GM06990 (cell line): ENCODE data around the gene MCOLN1.

ENCODE experiments used
- DNase-seq: peaks from one replicate; pipeline ENCODE4 v3.0.0-alpha.2; 2011; ENCODE audit not compliant: insufficient read length; ENCODE audit errors: extremely low read depth
- H3K27me3 ChIP-seq: replicated peaks from 2 replicates; pipeline ENCODE4 v1.6.0; 2011; ENCODE audit warnings: low read length; ENCODE audit not compliant: control insufficient read depth, insufficient read depth
- H3K36me3 ChIP-seq: 2 replicates; pipeline ENCODE4 v1.5.1; 2011; ENCODE audit warnings: low read length; ENCODE audit not compliant: control insufficient read depth, insufficient read depth
- H3K4me3 ChIP-seq: replicated peaks from 2 replicates; pipeline ENCODE4 v1.5.1; 2011; ENCODE audit warnings: low read depth, mild to moderate bottlenecking, control low read depth, low read length
- CTCF ChIP-seq: IDR thresholded peaks from 2 replicates; pipeline ENCODE4 v1.5.1; 2011; ENCODE audit warnings: low read length, control low read depth, mild to moderate bottlenecking, inconsistent platforms; ENCODE audit not compliant: insufficient read depth, poor library complexity, severe bottlenecking

MCOLN1 gene

GRCh38 chr19:7528192-7528519 lies 5.7 kb downstream of the MCOLN1 start:
- no peak for TF ChIP-seq CTCF
- no peak for DNase-seq
- Histone ChIP-seq H3K36me3 (no peaks in the 10 kb centered on the region; the same call in 1 of the 2 replicates), H3K4me3 (no peak overlapping the region), H3K27me3 (no peaks in the 10 kb centered on the region)

GRCh38 chr19:7528522-7529245 lies 6.3 kb downstream of the MCOLN1 start:
- H3K27me3 ChIP-seq, result no peaks in the 10 kb centered on the region
- H3K36me3 ChIP-seq, result no peaks in the 10 kb centered on the region; the same call in 1 of the 2 replicates
- no peak for TF ChIP-seq CTCF
- H3K4me3 ChIP-seq, result no peak overlapping the region
- DNase-seq, result no peak

- Histone ChIP-seq H3K4me3 (no peak overlapping the region), H3K36me3 (no peaks in the 10 kb centered on the region; the same call in 1 of the 2 replicates), H3K27me3 (no peaks in the 10 kb centered on the region)
- no peak for TF ChIP-seq CTCF
- no peak for DNase-seq
These were observed 6.8 kb downstream of the MCOLN1 start for GRCh38 chr19:7529246-7529600.

GRCh38 chr19:7529610-7530490 lies 7.4 kb downstream of the MCOLN1 start:
- no peak for DNase-seq
- no peaks in the 10 kb centered on the region for H3K27me3 ChIP-seq
- no peak overlapping the region for H3K4me3 ChIP-seq
- no peaks in the 10 kb centered on the region; the same call in 1 of the 2 replicates for H3K36me3 ChIP-seq
- TF ChIP-seq CTCF, result no peak

GRCh38 chr19:7533281-7533885 lies 11.0 kb downstream of the MCOLN1 start:
- Histone ChIP-seq H3K4me3 (peak overlapping the region; percentile 96), H3K36me3 (no peaks in the 10 kb centered on the region; the same call in 1 of the 2 replicates), H3K27me3 (no peaks in the 10 kb centered on the region)
- no peak for DNase-seq
- TF ChIP-seq CTCF, result no peak
